Raji (cell line): Measurements from ENCODE around the gene C18orf63.

ENCODE experiments used
- POLR2A ChIP-seq: IDR thresholded peaks from 2 replicates; pipeline ENCODE4 v1.6.1; 2011; ENCODE audit warnings: low read depth, low read length, control low read depth; ENCODE audit not compliant: insufficient read depth

C18orf63 gene

GRCh38 chr18:74315464-74316256, at the start of gene C18orf63:
TSS of gene C18orf63 (plus strand) at chr18:74315839. CDS start at chr18:74317866, 2,027 bp downstream.
- TF ChIP-seq POLR2A: no peak

- no peak for TF ChIP-seq POLR2A
These were observed 49.5 kb upstream of the C18orf63 start for GRCh38 chr18:74266161-74266560.

GRCh38 chr18:74268175-74268574, 47.5 kb upstream of the C18orf63 start:
- no peak for TF ChIP-seq POLR2A

- no peak for TF ChIP-seq POLR2A
These were observed 46.6 kb upstream of the C18orf63 start for GRCh38 chr18:74268933-74269620.

GRCh38 chr18:74271635-74272034, 44.0 kb upstream of the C18orf63 start:
- TF ChIP-seq POLR2A: no peak

- TF ChIP-seq POLR2A: no peak
These were observed 42.2 kb upstream of the C18orf63 start for GRCh38 chr18:74273394-74273793.

GRCh38 chr18:74274700-74275099, 40.9 kb upstream of the C18orf63 start:
- no peak for TF ChIP-seq POLR2A

- no peak for TF ChIP-seq POLR2A
These were observed 39.9 kb upstream of the C18orf63 start for GRCh38 chr18:74275736-74276135.

GRCh38 chr18:74276609-74277008, 39.0 kb upstream of the C18orf63 start:
- TF ChIP-seq POLR2A: no peak

- TF ChIP-seq POLR2A: no peak
These were observed 38.3 kb upstream of the C18orf63 start for GRCh38 chr18:74277296-74277695.

- TF ChIP-seq POLR2A: no peak
These were observed 37.6 kb upstream of the C18orf63 start for GRCh38 chr18:74278058-74278457.

- no peak for TF ChIP-seq POLR2A
These were observed 36.7 kb upstream of the C18orf63 start for GRCh38 chr18:74278983-74279382.

- TF ChIP-seq POLR2A: no peak
These were observed 34.3 kb upstream of the C18orf63 start for GRCh38 chr18:74281011-74281979.

GRCh38 chr18:74281980-74282754, 33.5 kb upstream of the C18orf63 start:
- no peak for TF ChIP-seq POLR2A

- TF ChIP-seq POLR2A: no peak
These were observed 32.7 kb upstream of the C18orf63 start for GRCh38 chr18:74282755-74283554.
